Liver (tissue), 9 donors: ENCODE results near the gene MNAT1. TPM values are rescaled to one million over a fixed set of nuclear protein-coding genes. Genes with fewer than 3 reads are reported as not detected.
"Not testable (repeated sequence)": the region's sequence is repeated elsewhere in the genome, so short reads cannot be mapped to it uniquely, and the experiment has no call there.

ENCODE experiments used
- DNase-seq: peaks from one replicate; pipeline ENCODE4 v3.0.0-alpha.2; 2017; ENCODE audit warnings: low spot score
- H3K27ac ChIP-seq, 2 donors: one replicate each; pipeline ENCODE4 v1.7.0; 2013; ENCODE audit warnings: inconsistent platforms in 2 of 2, low read length in 2 of 2, control low read depth in 1 of 2, low read depth in 1 of 2, mild to moderate bottlenecking in 1 of 2
- H3K27me3 ChIP-seq, 4 donors: one replicate each; pipeline versions ENCODE4 v1.6.1 to v1.7.0; 2013; ENCODE audit warnings: low read length in 3 of 4, inconsistent platforms in 1 of 4, mild to moderate bottlenecking in 1 of 4, moderate library complexity in 1 of 4; ENCODE audit not compliant: control insufficient read depth in 4 of 4, insufficient read depth in 4 of 4
- H3K36me3 ChIP-seq, 4 donors: one replicate each; pipeline versions ENCODE4 v1.6.1 to v1.7.0; 2013; ENCODE audit warnings: low read length in 3 of 4, mild to moderate bottlenecking in 3 of 4, low read depth in 1 of 4, moderate library complexity in 1 of 4; ENCODE audit not compliant: control insufficient read depth in 4 of 4, insufficient read depth in 3 of 4
- H3K4me1 ChIP-seq, 4 donors: one replicate each; pipeline versions ENCODE4 v1.6.1 to v1.7.0; 2013; ENCODE audit warnings: low read length in 3 of 4, mild to moderate bottlenecking in 3 of 4, moderate library complexity in 1 of 4; ENCODE audit not compliant: control insufficient read depth in 4 of 4, insufficient read depth in 4 of 4
- H3K4me3 ChIP-seq, 3 donors: one replicate each; pipeline versions ENCODE4 v1.6.1 to v1.7.0; 2013; ENCODE audit warnings: low read length in 3 of 3, control low read depth in 1 of 3, low read depth in 1 of 3, mild to moderate bottlenecking in 1 of 3
- H3K9ac ChIP-seq, 2 donors: one replicate each; pipeline ENCODE4 v1.7.0; 2013; ENCODE audit warnings: low read length in 2 of 2, mild to moderate bottlenecking in 2 of 2, moderate library complexity in 2 of 2, control low read depth in 1 of 2, low read depth in 1 of 2
- H3K9me3 ChIP-seq, 4 donors: one replicate each; pipeline versions ENCODE4 v1.6.1 to v1.7.0; 2013; ENCODE audit warnings: low read length in 3 of 4; ENCODE audit not compliant: control insufficient read depth in 4 of 4
- ATF3 ChIP-seq: IDR thresholded peaks from 2 replicates; pipeline ENCODE4 v1.6.1; 2016; ENCODE audit warnings: antibody characterized with exemption
- CTCF ChIP-seq: fragments of 150-350 bp; IDR thresholded peaks from 2 replicates; pipeline ENCODE4 v1.5.1; 2017; ENCODE audit warnings: improper control_type of control experiment, low read depth, low read length; ENCODE audit not compliant: missing input control
- EGR1 ChIP-seq, 2 donors: IDR thresholded peaks; 2 replicates each; pipeline ENCODE4 v1.6.1; 2016 to 2018; ENCODE audit warnings: antibody characterized with exemption in 2 of 2, low read depth in 2 of 2
- FOXA2 ChIP-seq: IDR thresholded peaks from 2 replicates; pipeline ENCODE4 v1.6.1; 2016; ENCODE audit warnings: antibody characterized with exemption
- GABPA ChIP-seq, 2 donors: IDR thresholded peaks in 1 of 2; conservative IDR thresholded peaks in 1 of 2; 2 replicates each; pipeline ENCODE4 v1.6.1; 2016; ENCODE audit warnings: antibody characterized with exemption in 2 of 2, mild to moderate bottlenecking in 1 of 2, moderate library complexity in 1 of 2
- HNF4A ChIP-seq, 2 donors: conservative IDR thresholded peaks; 2 replicates each; pipeline ENCODE4 v1.6.1; 2016; ENCODE audit warnings: antibody characterized with exemption in 2 of 2, mild to moderate bottlenecking in 2 of 2
- HNF4G ChIP-seq: IDR thresholded peaks from 2 replicates; pipeline ENCODE4 v1.6.1; 2016; ENCODE audit warnings: antibody characterized with exemption
- JUND ChIP-seq, 2 donors: IDR thresholded peaks; 2 replicates each; pipeline ENCODE4 v1.6.1; 2016; ENCODE audit warnings: antibody characterized with exemption in 2 of 2
- MAX ChIP-seq: IDR thresholded peaks from 2 replicates; pipeline ENCODE4 v1.6.1; 2016; ENCODE audit warnings: antibody characterized with exemption
- RAD21 ChIP-seq, 2 donors: IDR thresholded peaks; 2 replicates each; pipeline ENCODE4 v1.6.1; 2016; ENCODE audit warnings: antibody characterized with exemption in 2 of 2, mild to moderate bottlenecking in 2 of 2
- RXRA ChIP-seq, 2 donors: IDR thresholded peaks; 2 replicates each; pipeline ENCODE4 v1.6.1; 2017 to 2018; ENCODE audit warnings: antibody characterized with exemption in 2 of 2, mild to moderate bottlenecking in 1 of 2
- SP1 ChIP-seq: IDR thresholded peaks from 2 replicates; pipeline ENCODE4 v1.6.1; 2018; ENCODE audit warnings: antibody characterized with exemption, mild to moderate bottlenecking
- TAF1 ChIP-seq: conservative IDR thresholded peaks from 2 replicates; pipeline ENCODE4 v1.6.1; 2016; ENCODE audit warnings: antibody characterized with exemption, mild to moderate bottlenecking
- YY1 ChIP-seq: IDR thresholded peaks from 2 replicates; pipeline ENCODE4 v1.6.1; 2016; ENCODE audit warnings: antibody characterized with exemption, mild to moderate bottlenecking
- ZBTB33 ChIP-seq: IDR thresholded peaks from 2 replicates; pipeline ENCODE4 v1.6.1; 2016; ENCODE audit warnings: antibody characterized with exemption
- WGBS: extraction: QIAGEN DNeasy Blood & Tissue Kit; methylation state at CpG from one replicate; pipeline ENCODE4 v1.1.7; 2013; 5-methylcytosine and 5-hydroxymethylcytosine counted together
- polyA plus RNA-seq, 2 donors: library from polyadenylated mRNA; stranded (reverse) in 1 of 2; unstranded in 1 of 2; fragments of 200-250 nt in 1 of 2; fragments of >200 nt in 1 of 2; fragmentation: Nextera tagmentation in 1 of 2; extraction: Ambion mirVana in 1 of 2; gene quantifications; one replicate each; pipeline versions ENCODE4 v1.2.1 to v1.2.3, GENCODE V29; 2013 to 2015
- total RNA-seq, 2 donors: library from RNA; depleted of rRNA; stranded (reverse); fragments of >200 nt; gene quantifications; one replicate each; pipeline ENCODE4 v1.2.3, GENCODE V29; 2014
- donor health status: healthy.
- donor health status: healthy.
- donor health status: healthy.
- donor health status: healthy.
- donor health status: healthy.

MNAT1 gene
- total and polyA plus RNA-seq, 4 donors, result 8.9 to 18.5 (median 14.6) TPM

- H3K4me3 ChIP-seq, H3K9me3 ChIP-seq, H3K9ac ChIP-seq, H3K27ac ChIP-seq, H3K4me1 ChIP-seq, H3K36me3 ChIP-seq, H3K27me3 ChIP-seq, DNase-seq: not testable (repeated sequence)
- WGBS, result 96% methylated on average over 18 of the region's 18 CpGs
Measured at GRCh38 chr14:60779745-60780514, 45.4 kb downstream of the MNAT1 start.

- H3K4me3 ChIP-seq, H3K4me1 ChIP-seq, H3K27me3 ChIP-seq, H3K27ac ChIP-seq, H3K9ac ChIP-seq, H3K36me3 ChIP-seq, H3K9me3 ChIP-seq, DNase-seq: not testable (repeated sequence)
Measured at GRCh38 chr14:60780558-60780957, 46.0 kb downstream of the MNAT1 start.

GRCh38 chr14:60786905-60787304 lies 52.3 kb downstream of the MNAT1 start:
- Histone ChIP-seq H3K4me3 (no peak overlapping the region), H3K9me3 (no peaks in the 10 kb centered on the region), H3K4me1 (peaks cover 0 to 7% (median 0%) of the 10 kb centered on the region in 4 donors), H3K9ac (no peak overlapping the region), H3K36me3 (no peaks in the 10 kb centered on the region), H3K27ac (no peak overlapping the region), H3K27me3 (no peaks in the 10 kb centered on the region)
- WGBS, result 97% methylated on average over 3 of the region's 3 CpGs
- no peak for TF ChIP-seq RXRA (IDR thresholded peaks at IDR 0.05)
- TF ChIP-seq ZBTB33, result no peak
- no peak for TF ChIP-seq MAX
- TF ChIP-seq GABPA (IDR thresholded peaks at IDR 0.05 in 1 of 2, conservative IDR thresholded peaks at IDR 0.05 in 1 of 2), result no peak
- no peak for TF ChIP-seq HNF4G
- TF ChIP-seq RAD21 (IDR thresholded peaks at IDR 0.05), result no peak
- no peak for TF ChIP-seq CTCF
- TF ChIP-seq JUND (IDR thresholded peaks at IDR 0.05), result no peak
- DNase-seq, result no peak

- Histone ChIP-seq H3K4me3 (no peak overlapping the region), H3K36me3 (no peaks in the 10 kb centered on the region), H3K9ac (no peak overlapping the region), H3K9me3 (no peaks in the 10 kb centered on the region), H3K27me3 (no peaks in the 10 kb centered on the region), H3K27ac (no peak overlapping the region), H3K4me1 (peaks cover 0 to 7% (median 0%) of the 10 kb centered on the region in 4 donors)
- 95% methylated on average over 1 of the region's 1 CpG for WGBS
- DNase-seq, result no peak
- TF ChIP-seq FOXA2 (no peak), TAF1 (no peak), HNF4A (conservative IDR thresholded peaks at IDR 0.05) (no peak), EGR1 (IDR thresholded peaks at IDR 0.05; ENCODE audit: low read depth in 2 of 2) (no peak), MAX (no peak), ATF3 (no peak), JUND (IDR thresholded peaks at IDR 0.05) (no peak), SP1 (no peak), YY1 (no peak), RXRA (IDR thresholded peaks at IDR 0.05) (no peak)
Measured at GRCh38 chr14:60789656-60790055, 55.1 kb downstream of the MNAT1 start.
